Activated T-cell treated with anti-CD3 and anti-CD28 coated beads, Interleukin-2, amount 50 U/mL, for 24 hours (primary cell): ENCODE data around the gene LPCAT2.

Experiments
- DNase-seq: peaks from one replicate; pipeline ENCODE4 v3.0.0-alpha.2; 2020
- H3K27ac Mint-ChIP-seq: 2 replicates; pipeline ENCODE4 v1.8.0; 2020; ENCODE audit warnings: mild to moderate bottlenecking, mixed read lengths
- H3K27me3 Mint-ChIP-seq: 2 replicates; pipeline ENCODE4 v1.8.0; 2020; ENCODE audit warnings: mixed read lengths
- H3K36me3 Mint-ChIP-seq: 2 replicates; pipeline ENCODE4 v1.8.0; 2020; ENCODE audit warnings: low read depth, mixed read lengths
- H3K4me1 Mint-ChIP-seq: 2 replicates; pipeline ENCODE4 v1.8.0; 2020; ENCODE audit warnings: low read depth, mixed read lengths
- H3K4me3 Mint-ChIP-seq: 2 replicates; pipeline ENCODE4 v1.8.0; 2020; ENCODE audit warnings: mild to moderate bottlenecking, moderate library complexity, mixed read lengths
- H3K9me3 Mint-ChIP-seq: 2 replicates; pipeline ENCODE4 v1.8.0; 2020; ENCODE audit warnings: mixed read lengths

Gene LPCAT2

GRCh38 chr16:55508941-55509931 is at the start of gene LPCAT2:
TSS of gene LPCAT2 (plus strand) at chr16:55509072. CDS start at chr16:55509182, 110 bp downstream.
- H3K27ac Mint-ChIP-seq: no peak within 1 kb of the TSS

DNA sequence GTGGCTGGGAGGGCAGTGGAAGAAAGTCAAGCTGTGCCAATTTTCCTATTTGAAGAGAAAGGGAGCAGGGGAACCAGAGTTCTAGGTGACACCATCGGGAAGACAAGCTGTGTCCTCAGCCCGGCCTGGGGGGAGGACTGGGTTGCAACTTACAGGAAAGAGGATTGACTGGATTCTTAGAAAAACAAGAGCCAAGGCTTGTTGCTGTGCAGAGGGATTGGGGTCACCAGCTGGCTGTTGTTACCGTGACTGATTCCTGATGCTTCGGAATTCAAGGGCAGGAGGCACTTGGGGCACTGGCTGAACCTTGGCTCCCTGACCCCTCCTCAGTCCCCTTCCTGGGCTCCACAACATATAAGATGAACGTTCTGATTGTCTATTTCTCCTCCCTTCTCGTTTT is 46.6 kb upstream of the LPCAT2 start:
- Mint-ChIP-seq H3K4me3 (no peak overlapping the region), H3K27me3 (peaks cover 5% of the 10 kb centered on the region), H3K36me3 (no peaks in the 10 kb centered on the region), H3K4me1 (no peaks in the 10 kb centered on the region), H3K9me3 (no peaks in the 10 kb centered on the region), H3K27ac (no peak overlapping the region)
- DNase-seq: no peak

More at GRCh38 chr16:55508941-55509931, at the start of gene LPCAT2:
- peaks cover 67% of the 10 kb centered on the region for H3K27me3 Mint-ChIP-seq
- DNase-seq: peak; percentile 55
- H3K9me3 Mint-ChIP-seq: peaks cover 12% of the 10 kb centered on the region
- peaks cover 7% of the 10 kb centered on the region for H3K4me1 Mint-ChIP-seq
- H3K36me3 Mint-ChIP-seq: no peaks in the 10 kb centered on the region
- H3K4me3 Mint-ChIP-seq: peak within 1 kb of the TSS; percentile 55

- H3K4me1 Mint-ChIP-seq: no peaks in the 10 kb centered on the region
- no peak overlapping the region for H3K27ac Mint-ChIP-seq
- no peak for DNase-seq
- H3K36me3 Mint-ChIP-seq: no peaks in the 10 kb centered on the region
- peaks cover 2% of the 10 kb centered on the region for H3K27me3 Mint-ChIP-seq
- no peak overlapping the region for H3K4me3 Mint-ChIP-seq
- H3K9me3 Mint-ChIP-seq: no peaks in the 10 kb centered on the region
Observed at GRCh38 chr16:55464375-55464774, 44.5 kb upstream of the LPCAT2 start.

DNA sequence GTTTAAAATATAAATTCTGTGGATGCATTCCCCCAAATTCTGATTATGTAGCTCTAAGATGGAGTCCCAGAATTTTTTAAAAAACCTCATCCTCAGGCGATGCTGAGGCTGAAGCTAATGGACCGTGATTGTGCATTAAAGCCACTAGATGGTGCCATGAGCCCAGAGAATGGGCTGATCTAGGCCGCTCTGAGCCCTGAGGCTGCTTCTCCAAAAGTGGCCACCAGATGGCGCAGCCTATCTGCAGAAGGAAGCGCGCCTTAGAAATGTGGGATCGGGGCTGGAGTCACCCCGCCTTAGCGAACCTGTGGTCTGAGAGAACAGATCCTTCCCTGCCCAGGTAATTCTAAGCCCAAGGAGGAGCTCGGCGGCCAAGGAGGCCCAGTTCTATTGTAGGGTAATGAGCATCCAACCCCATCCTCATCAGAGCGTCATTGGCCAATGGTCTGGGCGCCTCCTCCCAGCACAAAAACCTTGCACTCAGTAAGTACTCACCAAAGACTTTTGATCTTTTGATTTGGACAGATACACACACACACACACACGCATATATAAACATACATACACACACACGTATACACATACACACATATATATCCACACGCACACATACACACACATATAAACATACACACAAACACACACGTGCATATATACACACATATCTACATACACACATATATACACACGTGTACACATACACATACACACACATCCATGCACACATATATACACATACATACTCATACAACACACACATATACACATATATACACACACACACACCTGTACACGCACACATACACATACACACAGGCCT is 43.6 kb upstream of the LPCAT2 start:
- H3K9me3 Mint-ChIP-seq: no peaks in the 10 kb centered on the region

GRCh38 chr16:55466209-55466608 is 42.7 kb upstream of the LPCAT2 start:
- DNase-seq: no peak
- H3K9me3 Mint-ChIP-seq: no peaks in the 10 kb centered on the region
- H3K4me3 Mint-ChIP-seq: no peak overlapping the region
- no peak overlapping the region for H3K27ac Mint-ChIP-seq
- H3K4me1 Mint-ChIP-seq: peaks cover 2% of the 10 kb centered on the region
- no peaks in the 10 kb centered on the region for H3K36me3 Mint-ChIP-seq
- peaks cover 2% of the 10 kb centered on the region for H3K27me3 Mint-ChIP-seq

More for the DNA sequence above, 43.6 kb upstream of the LPCAT2 start:
- Mint-ChIP-seq H3K36me3 (no peaks in the 10 kb centered on the region), H3K4me3 (no peak overlapping the region), H3K4me1 (no peaks in the 10 kb centered on the region), H3K27ac (no peak overlapping the region), H3K27me3 (peaks cover 2% of the 10 kb centered on the region)
- peak; percentile 88 for DNase-seq

DNA sequence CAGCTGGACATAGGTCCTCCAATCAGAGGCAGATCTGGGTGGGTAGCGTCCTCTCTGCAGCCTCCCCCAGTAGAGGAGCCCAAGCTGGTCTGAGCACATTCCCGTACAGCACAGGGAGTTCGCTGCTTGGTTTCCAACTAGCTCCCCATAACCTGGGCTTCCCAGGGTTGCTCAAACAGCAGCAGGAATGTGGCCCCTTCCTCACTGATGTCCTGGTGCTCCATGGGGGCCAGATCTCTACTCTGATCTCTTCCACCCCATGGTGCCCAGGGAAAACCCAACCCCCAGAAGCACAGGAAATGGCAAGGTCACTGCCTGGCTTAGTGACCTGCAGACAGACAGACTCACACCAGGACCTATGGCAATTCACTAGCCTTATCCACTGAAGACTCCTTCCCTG is 41.0 kb upstream of the LPCAT2 start:
- Mint-ChIP-seq H3K4me3 (no peak overlapping the region), H3K27ac (no peak overlapping the region), H3K27me3 (peaks cover 2% of the 10 kb centered on the region), H3K4me1 (peaks cover 15% of the 10 kb centered on the region), H3K36me3 (no peaks in the 10 kb centered on the region), H3K9me3 (no peaks in the 10 kb centered on the region)
- no peak for DNase-seq

DNA sequence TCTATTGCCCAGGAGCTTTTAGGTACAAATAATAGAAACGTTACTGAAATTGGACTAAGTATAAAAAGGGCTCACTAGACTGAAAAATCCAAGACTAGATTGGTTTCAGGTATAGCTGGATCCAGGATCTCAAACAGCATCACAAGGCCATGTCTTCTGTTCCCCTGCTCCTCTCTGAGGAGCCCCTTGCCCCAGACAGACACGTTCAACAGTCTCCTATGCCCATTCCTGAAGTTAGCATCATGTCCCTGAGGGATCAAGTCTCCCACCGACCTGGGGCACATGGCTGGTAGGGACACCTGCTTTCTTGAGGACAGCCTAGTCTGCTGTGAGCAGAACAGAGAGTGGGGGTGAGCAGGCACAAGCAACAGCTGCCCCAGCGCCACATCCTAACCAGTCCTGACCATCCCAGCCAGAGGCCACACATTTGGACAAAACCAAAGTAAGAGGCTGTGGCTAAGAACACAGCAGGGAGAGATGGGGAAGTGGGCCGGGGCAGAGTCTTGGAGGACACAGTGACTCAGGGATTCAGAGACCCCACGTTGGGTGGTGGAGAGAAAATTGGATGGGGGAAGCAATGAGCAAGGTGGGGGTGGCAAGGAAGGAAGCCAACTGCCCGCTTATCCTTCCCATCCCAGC is 40.4 kb upstream of the LPCAT2 start:
- no peak overlapping the region for H3K4me3 Mint-ChIP-seq
- no peak for DNase-seq
- H3K27ac Mint-ChIP-seq: no peak overlapping the region
- no peaks in the 10 kb centered on the region for H3K9me3 Mint-ChIP-seq
- H3K4me1 Mint-ChIP-seq: peaks cover 15% of the 10 kb centered on the region
- H3K27me3 Mint-ChIP-seq: peaks cover 2% of the 10 kb centered on the region
- no peaks in the 10 kb centered on the region for H3K36me3 Mint-ChIP-seq

DNA sequence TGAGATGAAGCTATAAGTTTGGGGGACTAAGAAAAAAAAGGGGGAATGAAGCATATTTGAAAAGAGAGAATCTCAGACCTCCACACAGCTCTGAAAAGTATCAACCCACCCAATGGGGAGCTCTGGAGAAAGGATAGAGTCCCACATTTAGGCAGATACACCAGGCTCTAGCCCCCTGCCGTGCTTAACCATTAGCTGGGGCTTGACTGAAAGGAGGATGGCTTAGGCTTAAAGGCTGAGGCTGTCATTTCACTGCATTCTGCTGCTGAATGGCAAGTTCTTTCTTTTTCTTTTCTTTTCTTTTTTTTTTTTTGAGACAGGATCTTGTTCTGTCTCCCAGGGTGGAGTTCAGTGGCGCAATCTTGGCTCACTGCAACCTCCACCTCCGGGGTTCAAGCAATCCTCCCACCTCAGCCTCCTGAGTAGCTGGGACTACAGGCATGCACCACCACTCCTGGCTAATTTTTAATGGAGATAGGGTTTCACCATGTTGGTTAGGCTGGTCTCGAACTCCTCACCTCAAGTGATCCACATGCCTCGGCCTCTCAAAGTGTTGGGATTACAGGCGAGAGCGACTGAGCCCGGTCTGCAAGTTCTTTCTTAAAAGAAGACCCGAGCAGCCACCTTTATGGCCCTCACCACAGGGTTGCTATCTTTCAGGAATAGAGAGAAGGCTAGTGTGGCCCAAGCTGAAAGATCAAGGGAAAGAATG is 38.9 kb upstream of the LPCAT2 start:
- no peak overlapping the region for H3K27ac Mint-ChIP-seq
- no peak for DNase-seq
- no peaks in the 10 kb centered on the region for H3K36me3 Mint-ChIP-seq
- no peak overlapping the region for H3K4me3 Mint-ChIP-seq
- peaks cover 15% of the 10 kb centered on the region for H3K4me1 Mint-ChIP-seq
- H3K27me3 Mint-ChIP-seq: peaks cover 2% of the 10 kb centered on the region
- no peaks in the 10 kb centered on the region for H3K9me3 Mint-ChIP-seq

- H3K27me3 Mint-ChIP-seq: peaks cover 2% of the 10 kb centered on the region
- no peak overlapping the region for H3K4me3 Mint-ChIP-seq
- no peak for DNase-seq
- no peaks in the 10 kb centered on the region for H3K36me3 Mint-ChIP-seq
- no peaks in the 10 kb centered on the region for H3K9me3 Mint-ChIP-seq
- no peak overlapping the region for H3K27ac Mint-ChIP-seq
- peaks cover 15% of the 10 kb centered on the region for H3K4me1 Mint-ChIP-seq
Observed at GRCh38 chr16:55470533-55471371, 38.1 kb upstream of the LPCAT2 start.

DNA sequence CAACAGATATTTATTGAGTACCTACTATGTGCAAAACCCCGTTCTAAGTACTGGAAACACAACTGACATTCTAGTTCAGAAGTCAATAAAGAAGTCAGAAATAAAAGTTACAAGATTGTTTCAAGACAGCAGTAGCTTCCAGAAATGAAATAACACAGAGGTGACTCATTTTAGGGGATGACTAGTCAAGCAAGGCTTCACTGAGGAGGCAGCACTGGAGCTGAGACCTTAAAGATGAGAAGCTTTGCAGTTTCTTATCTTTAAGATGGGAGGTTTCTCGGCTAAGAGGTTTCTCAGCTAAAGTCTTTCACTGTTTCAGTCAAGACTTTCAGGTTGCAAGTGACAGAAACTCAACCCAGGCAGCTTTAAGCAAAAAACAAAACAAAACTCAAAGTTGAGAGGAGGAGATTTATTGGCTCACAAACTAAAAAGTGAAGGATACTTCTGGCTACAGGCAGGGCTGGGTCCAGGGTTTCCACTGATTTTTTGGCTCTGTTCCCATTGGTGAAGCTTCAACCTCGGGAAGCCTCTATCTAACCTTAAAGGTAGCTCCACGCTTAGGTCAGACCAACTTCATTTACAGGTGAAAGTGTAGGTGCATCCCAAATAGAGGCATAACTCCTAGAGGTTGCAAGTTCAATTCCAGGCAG is 37.3 kb upstream of the LPCAT2 start:
- H3K27me3 Mint-ChIP-seq: peaks cover 2% of the 10 kb centered on the region
- peak overlapping the region; percentile 64 for H3K27ac Mint-ChIP-seq
- H3K9me3 Mint-ChIP-seq: no peaks in the 10 kb centered on the region
- peaks cover 15% of the 10 kb centered on the region for H3K4me1 Mint-ChIP-seq
- no peak for DNase-seq
- no peak overlapping the region for H3K4me3 Mint-ChIP-seq
- H3K36me3 Mint-ChIP-seq: no peaks in the 10 kb centered on the region

DNA sequence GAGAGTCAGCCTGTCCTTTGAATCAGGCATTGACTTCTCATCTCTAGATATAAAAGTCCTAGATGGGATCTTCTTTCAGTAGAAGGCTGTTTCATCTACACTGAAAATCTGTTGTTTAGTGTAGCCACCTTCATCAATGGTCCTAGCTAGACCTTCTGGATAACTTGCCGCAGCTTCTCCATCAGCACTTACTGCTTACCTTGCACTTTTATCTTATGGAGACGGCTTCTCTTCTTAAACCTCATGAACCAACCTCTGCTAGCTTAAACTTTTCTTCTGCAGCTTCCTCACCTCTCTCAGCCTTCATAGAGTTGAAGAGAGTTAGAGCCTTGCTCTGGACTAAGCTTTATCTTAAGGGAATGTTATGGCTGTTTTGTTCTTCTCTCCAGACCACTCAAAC is 35.3 kb upstream of the LPCAT2 start:
- H3K9me3 Mint-ChIP-seq: no peaks in the 10 kb centered on the region

DNA sequence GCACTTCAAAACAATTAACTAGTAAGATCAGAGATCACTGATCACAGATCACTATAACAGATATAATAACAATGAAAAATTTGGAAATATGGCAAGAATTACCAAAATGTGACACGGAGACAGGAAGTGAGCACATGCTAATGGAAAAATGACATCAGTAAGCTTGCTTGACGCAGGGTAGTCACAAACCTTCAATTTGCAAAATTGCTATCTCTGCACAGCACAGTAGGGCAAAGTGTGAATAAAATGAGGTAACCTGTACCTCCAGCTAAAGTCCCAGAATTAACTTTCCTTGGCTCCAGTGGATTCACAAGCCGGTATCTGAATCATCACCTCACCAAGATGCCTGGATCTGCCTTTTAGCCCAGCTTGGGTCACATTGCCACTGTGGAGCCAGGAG is 34.1 kb upstream of the LPCAT2 start:
- Mint-ChIP-seq H3K36me3 (no peaks in the 10 kb centered on the region), H3K27ac (no peak overlapping the region), H3K27me3 (peaks cover 27% of the 10 kb centered on the region), H3K4me3 (no peak overlapping the region), H3K4me1 (peaks cover 15% of the 10 kb centered on the region), H3K9me3 (no peaks in the 10 kb centered on the region)
- no peak for DNase-seq

More for the DNA sequence above, 35.3 kb upstream of the LPCAT2 start:
- Mint-ChIP-seq H3K4me3 (no peak overlapping the region), H3K36me3 (no peaks in the 10 kb centered on the region), H3K4me1 (peaks cover 15% of the 10 kb centered on the region), H3K27me3 (peaks cover 19% of the 10 kb centered on the region), H3K27ac (no peak overlapping the region)
- DNase-seq: no peak

- peaks cover 37% of the 10 kb centered on the region for H3K27me3 Mint-ChIP-seq
- H3K27ac Mint-ChIP-seq: no peak overlapping the region
- H3K4me1 Mint-ChIP-seq: peaks cover 15% of the 10 kb centered on the region
- H3K36me3 Mint-ChIP-seq: no peaks in the 10 kb centered on the region
- H3K4me3 Mint-ChIP-seq: no peak overlapping the region
- no peaks in the 10 kb centered on the region for H3K9me3 Mint-ChIP-seq
- DNase-seq: no peak
Observed at GRCh38 chr16:55475919-55476318, 33.0 kb upstream of the LPCAT2 start.
